Measurements from ENCODE around the gene ZBTB46. TPM values are rescaled to one million over a fixed set of nuclear protein-coding genes. Genes with fewer than 3 reads are reported as not detected.
"Not testable (repeated sequence)": the region's sequence is repeated elsewhere in the genome, so short reads cannot be mapped to it uniquely, and the experiment has no call there.

The ZBTB46 gene
- total and polyA plus RNA-seq, 10 donors, result 3.6 to 76.5 (median 32.1) TPM

DNA sequence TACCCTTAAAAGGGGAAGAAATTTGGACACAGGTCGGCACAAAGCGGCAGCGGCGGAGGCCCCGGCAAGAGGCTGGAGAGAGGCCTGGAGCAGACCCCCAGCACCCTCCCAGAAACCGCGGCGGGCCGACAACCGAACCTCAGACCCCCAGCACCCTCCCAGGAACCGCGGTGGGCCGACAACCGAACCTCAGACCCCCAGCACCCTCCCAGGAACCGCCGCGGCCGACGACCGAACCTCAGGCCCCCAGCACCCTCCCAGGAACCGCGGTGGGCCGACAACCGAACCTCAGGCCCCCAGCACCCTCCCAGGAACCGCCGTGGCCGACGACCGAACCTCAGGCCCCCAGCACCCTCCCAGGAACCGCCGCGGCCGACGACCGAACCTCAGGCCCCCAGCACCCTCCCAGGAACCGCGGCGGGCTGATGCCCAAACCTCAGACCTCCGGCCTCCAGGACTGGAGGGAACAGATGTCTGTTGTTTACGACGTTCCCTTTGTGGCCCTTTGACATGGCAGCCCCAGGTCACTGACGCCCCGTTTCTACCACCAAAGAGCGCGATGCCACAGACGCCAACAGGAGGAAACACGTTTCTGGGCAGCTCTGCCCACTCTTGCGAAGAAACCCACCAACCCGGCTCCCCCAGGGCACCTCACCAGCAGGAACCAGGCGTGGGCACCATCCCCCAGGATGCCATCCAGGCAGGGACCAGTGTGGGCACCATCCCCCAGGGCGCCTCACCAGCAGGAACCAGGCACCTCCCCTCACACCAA lies 28.4 kb downstream of the ZBTB46 start:
- H3K36me3 ChIP-seq, result peaks cover 0 to 22% (median 0%) of the 10 kb centered on the region in 6 donors
- H3K9me3 ChIP-seq, result no peaks in the 10 kb centered on the region
- H3K27me3 ChIP-seq (replicated peaks in 1 of 7), result peaks cover 0 to 5% (median 0%) of the 10 kb centered on the region in 7 donors
- DNase-seq, result no peak
- H3K27ac ChIP-seq, result peak overlapping the region in 2 of 8 donors; percentile 79 to 81
- intact Hi-C loops (cut with DNase I; ENCODE audit: low total_unique reads), result no loop called here
- TF ChIP-seq POLR2AphosphoS5 (IDR thresholded peaks at IDR 0.05), result no peak
- TF ChIP-seq, protein P1, sequence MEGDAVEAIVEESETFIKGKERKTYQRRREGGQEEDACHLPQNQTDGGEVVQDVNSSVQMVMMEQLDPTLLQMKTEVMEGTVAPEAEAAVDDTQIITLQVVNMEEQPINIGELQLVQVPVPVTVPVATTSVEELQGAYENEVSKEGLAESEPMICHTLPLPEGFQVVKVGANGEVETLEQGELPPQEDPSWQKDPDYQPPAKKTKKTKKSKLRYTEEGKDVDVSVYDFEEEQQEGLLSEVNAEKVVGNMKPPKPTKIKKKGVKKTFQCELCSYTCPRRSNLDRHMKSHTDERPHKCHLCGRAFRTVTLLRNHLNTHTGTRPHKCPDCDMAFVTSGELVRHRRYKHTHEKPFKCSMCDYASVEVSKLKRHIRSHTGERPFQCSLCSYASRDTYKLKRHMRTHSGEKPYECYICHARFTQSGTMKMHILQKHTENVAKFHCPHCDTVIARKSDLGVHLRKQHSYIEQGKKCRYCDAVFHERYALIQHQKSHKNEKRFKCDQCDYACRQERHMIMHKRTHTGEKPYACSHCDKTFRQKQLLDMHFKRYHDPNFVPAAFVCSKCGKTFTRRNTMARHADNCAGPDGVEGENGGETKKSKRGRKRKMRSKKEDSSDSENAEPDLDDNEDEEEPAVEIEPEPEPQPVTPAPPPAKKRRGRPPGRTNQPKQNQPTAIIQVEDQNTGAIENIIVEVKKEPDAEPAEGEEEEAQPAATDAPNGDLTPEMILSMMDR (IDR thresholded peaks at IDR 0.05 in 8 of 11, conservative IDR thresholded peaks at IDR 0.05 in 3 of 11), result no peak
- TF ChIP-seq POLR2A (IDR thresholded peaks at IDR 0.05), result no peak
- H3K4me1 ChIP-seq, result peaks cover 5 to 36% (median 21%) of the 10 kb centered on the region in 6 donors
- 84 to 89% (median 87%) methylated on average over 38 to 51 of the region's 51 CpGs for WGBS, 5 donors
- peak overlapping the region in 1 of 8 donors; percentile 51 for H3K4me3 ChIP-seq

- 93 to 100% (median 94%) methylated on average over 2 of the region's 2 CpGs for WGBS, 5 donors
- H3K4me3 ChIP-seq; DNase-seq; H3K9me3 ChIP-seq; H3K27ac ChIP-seq; H3K27me3 ChIP-seq (replicated peaks in 1 of 7); intact Hi-C loops (cut with DNase I; ENCODE audit: low total_unique reads): not testable (repeated sequence)
- Histone ChIP-seq H3K4me1 (peaks cover 5 to 36% (median 23%) of the 10 kb centered on the region in 6 donors), H3K36me3 (peaks cover 0 to 22% (median 0%) of the 10 kb centered on the region in 6 donors)
Measured at GRCh38 chr20:63801174-63801573, 29.9 kb downstream of the ZBTB46 start.

DNA sequence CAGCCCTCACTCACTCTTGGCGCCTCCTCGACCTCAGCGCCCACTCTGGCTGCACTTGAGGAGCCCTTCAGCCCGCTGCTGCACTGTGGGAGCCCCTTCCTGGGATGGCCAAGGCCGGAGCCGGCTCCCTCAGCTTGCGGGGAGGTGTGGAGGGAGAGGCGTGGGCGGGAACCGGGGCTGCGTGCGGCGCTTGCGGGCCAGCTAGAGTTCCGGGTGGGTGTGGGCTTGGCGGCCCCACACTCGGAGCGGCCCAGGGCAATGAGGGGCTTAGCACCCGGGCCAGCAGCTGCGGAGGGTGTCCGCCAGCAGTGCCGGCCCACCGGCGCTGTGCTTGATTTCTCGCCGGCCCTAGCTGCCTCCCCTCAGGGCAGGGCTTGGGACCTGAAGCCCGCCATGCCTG lies 30.7 kb downstream of the ZBTB46 start:
- Histone ChIP-seq H3K36me3 (peaks cover 0 to 22% (median 0%) of the 10 kb centered on the region in 6 donors), H3K4me1 (peaks cover 5 to 43% (median 28%) of the 10 kb centered on the region in 6 donors), H3K27ac (peak overlapping the region in 1 of 8 donors; percentile 19)
- H3K4me3 ChIP-seq; DNase-seq; H3K27me3 ChIP-seq (replicated peaks in 1 of 7); H3K9me3 ChIP-seq; intact Hi-C loops (cut with DNase I; ENCODE audit: low total_unique reads): not testable (repeated sequence)
- WGBS, 5 donors, result 74 to 90% (median 83%) methylated on average over 12 to 27 of the region's 27 CpGs
- TF ChIP-seq POLR2AphosphoS5 (IDR thresholded peaks at IDR 0.05), result peak in 1 of 3 donors; percentile 40

- H3K36me3 ChIP-seq, result peaks cover 0 to 15% (median 0%) of the 10 kb centered on the region in 6 donors
- peaks cover 0 to 18% (median 0%) of the 10 kb centered on the region in 7 donors for H3K27me3 ChIP-seq (replicated peaks in 1 of 7)
- H3K4me1 ChIP-seq, result peaks cover 5 to 43% (median 26%) of the 10 kb centered on the region in 6 donors
- H3K9me3 ChIP-seq; intact Hi-C loops (cut with DNase I; ENCODE audit: low total_unique reads); DNase-seq; H3K4me3 ChIP-seq: not testable (repeated sequence)
- H3K27ac ChIP-seq, result peak overlapping the region in 2 of 8 donors; percentile 15 to 19
- 69 to 80% (median 77%) methylated on average over 5 of the region's 5 CpGs for WGBS, 5 donors
Measured at GRCh38 chr20:63799127-63799526, 31.9 kb downstream of the ZBTB46 start.

- intact Hi-C loops (cut with DNase I; ENCODE audit: low total_unique reads); H3K9me3 ChIP-seq; DNase-seq; H3K27ac ChIP-seq; H3K4me3 ChIP-seq: not testable (repeated sequence)
- Histone ChIP-seq H3K27me3 (replicated peaks in 1 of 7) (peaks cover 0 to 14% (median 0%) of the 10 kb centered on the region in 7 donors), H3K36me3 (peaks cover 0 to 14% (median 0%) of the 10 kb centered on the region in 6 donors), H3K4me1 (peaks cover under 1 to 43% (median 22%) of the 10 kb centered on the region in 6 donors)
- WGBS, 5 donors, result 82 to 92% (median 84%) methylated on average over 3 of the region's 3 CpGs
Measured at GRCh38 chr20:63797175-63797574, 33.9 kb downstream of the ZBTB46 start.

DNA sequence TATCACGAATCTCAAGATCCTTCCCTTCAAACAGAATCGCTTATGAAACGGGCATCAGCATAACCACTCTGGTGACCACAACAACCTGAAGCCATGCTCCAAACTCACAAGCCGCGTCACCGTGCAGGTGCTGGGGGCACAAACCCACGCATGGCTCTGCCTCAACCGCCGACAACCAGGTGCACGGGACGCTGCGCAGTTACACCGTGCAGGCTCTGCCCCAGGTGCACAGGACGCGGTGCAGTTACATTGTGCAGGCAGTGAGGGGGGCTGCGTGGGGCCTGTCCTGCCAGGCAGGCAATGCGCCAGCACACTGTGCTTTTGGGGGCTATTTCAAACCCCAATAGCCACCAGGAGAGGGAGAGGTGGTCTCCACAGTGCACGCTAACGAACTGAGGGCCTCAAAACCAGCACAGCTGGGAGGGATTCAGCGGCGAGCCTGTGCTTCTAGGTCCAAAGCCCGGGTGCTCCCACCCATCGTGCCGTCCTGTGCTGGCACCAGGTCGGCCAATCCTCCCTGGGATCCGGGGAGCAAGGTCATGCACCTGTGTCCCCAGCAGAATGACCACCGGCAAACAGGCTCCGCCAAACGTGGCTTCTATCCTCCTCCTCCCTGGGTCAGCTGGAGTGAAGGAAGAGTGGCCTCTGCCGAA lies 35.8 kb downstream of the ZBTB46 start:
- intact Hi-C loops (cut with DNase I; ENCODE audit: low total_unique reads), result no loop called here
- Histone ChIP-seq H3K9me3 (no peaks in the 10 kb centered on the region), H3K36me3 (peaks cover 0 to 4% (median under 1%) of the 10 kb centered on the region in 6 donors), H3K4me3 (no peak overlapping the region), H3K27ac (peak overlapping the region in 2 of 8 donors; percentile 1 to 4), H3K4me1 (peaks cover 7 to 62% (median 33%) of the 10 kb centered on the region in 6 donors), H3K27me3 (replicated peaks in 1 of 7) (peaks cover 0 to 14% (median 0%) of the 10 kb centered on the region in 7 donors)
- TF ChIP-seq POLR2A (IDR thresholded peaks at IDR 0.05) (no peak), POLR2AphosphoS5 (IDR thresholded peaks at IDR 0.05) (peak in 2 of 3 donors; percentile 11 to 46)
- 77 to 87% (median 82%) methylated on average over 24 to 30 of the region's 30 CpGs for WGBS, 5 donors
- no peak for DNase-seq

Data from spleen (tissue), 11 donors.